ENCODE data around the gene ODC1.

ODC1 gene

GRCh38 chr2:10433264-10433946 lies 14.7 kb downstream of the ODC1 start:
- DNase-seq = no peak

DNA sequence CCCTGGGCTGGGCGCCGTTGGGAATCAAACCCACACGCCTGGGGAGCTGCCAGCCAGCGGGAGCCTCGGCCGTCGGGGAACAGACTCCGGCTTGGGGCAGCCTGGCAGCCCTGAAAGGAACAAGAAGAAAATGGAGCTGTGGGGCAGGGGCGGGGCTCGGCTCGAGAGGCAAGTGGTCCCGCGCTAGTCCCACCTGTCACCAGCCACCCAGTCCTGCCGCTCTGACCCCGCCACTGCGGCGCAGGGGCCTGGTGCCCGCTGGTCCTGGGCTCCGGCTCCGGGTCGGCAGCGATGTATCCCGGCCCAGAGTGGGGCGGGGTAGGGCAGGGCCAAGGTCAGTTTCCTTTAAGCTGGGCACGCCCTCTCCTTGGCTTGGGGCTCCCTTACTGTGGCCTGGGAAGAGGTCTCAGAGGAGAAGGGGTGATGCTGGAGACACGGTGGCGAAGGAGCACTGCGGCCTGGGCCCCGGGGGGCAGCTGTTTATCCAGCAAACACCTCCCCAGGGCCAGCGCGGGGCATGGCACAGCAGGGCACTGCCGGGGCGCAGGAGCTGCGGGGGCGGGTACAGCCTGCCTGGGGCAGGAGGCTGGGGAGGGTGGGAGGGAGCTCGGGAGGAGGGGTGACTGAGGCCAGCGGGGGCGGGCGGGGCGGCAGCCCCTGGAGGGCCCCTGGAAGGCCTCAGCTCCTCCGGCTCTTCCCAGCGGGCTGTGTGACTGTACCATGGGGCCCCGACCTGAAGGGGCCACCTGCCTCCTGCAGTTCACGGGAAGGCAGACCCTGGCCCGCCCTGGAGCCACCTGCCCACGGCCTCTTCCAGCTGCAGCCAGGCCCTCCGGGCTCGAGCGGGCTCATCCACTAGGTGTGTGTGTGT lies 15.6 kb downstream of the ODC1 start:
- DNase-seq = no peak

DNA sequence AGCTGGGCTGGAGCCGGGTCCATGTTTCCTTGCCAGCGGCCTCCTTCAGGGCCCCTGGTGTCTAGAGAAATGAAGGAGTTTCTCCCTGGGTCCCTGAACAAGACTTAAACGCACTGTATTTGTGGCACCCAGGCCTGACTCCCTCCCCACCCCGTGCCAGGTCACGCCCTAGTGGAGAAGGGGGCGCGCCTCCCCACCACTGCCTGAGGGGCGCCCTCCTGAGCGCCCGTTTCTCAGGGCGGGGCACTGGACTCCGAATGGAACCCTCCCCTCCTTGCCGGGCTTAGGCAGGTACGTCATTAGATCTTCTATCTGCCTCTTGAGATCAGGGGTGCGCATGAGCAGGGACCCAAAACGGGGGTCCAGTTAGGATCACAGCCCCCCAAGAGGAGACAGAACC lies 16.3 kb downstream of the ODC1 start:
- DNase-seq = no peak

DNA sequence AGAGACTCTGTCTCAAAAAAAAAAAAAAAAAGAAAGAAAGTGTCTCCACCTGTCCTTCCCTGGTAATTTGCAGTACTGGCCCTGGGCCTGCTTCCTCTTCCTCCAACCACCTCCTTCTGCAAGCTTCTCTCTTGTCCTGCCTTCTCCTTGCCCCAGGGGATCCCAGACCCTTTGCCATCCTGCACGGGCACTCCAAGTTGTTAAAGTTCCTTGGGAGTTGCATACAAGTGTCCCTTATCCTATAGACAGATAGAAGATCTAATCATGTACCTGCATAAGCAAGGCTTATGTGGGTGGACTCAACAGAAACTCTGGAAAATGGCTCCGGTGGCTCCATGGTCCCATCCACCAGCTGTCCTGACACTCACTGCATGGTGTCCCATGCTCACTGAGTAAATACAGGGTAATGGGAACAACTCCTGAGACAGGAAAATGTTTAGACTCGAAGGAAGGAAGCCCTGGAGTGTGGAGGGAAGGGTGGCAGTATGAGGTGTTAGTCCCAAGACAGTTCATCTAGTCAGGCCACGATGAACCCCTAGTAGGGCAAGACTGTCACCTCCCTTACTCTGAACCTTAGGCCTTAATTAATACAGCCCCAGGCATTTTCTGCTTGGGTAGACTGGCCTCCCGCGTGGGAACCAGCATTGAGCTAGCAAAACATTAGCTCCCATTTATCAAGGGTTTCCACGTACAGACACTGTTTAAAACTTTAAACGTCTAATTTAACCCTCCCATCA lies 17.1 kb downstream of the ODC1 start:
- no peak for DNase-seq

- no peak for DNase-seq
Observed at GRCh38 chr2:10428924-10429323, 19.2 kb downstream of the ODC1 start.

- DNase-seq = no peak
Observed at GRCh38 chr2:10428355-10428754, 19.8 kb downstream of the ODC1 start.

DNA sequence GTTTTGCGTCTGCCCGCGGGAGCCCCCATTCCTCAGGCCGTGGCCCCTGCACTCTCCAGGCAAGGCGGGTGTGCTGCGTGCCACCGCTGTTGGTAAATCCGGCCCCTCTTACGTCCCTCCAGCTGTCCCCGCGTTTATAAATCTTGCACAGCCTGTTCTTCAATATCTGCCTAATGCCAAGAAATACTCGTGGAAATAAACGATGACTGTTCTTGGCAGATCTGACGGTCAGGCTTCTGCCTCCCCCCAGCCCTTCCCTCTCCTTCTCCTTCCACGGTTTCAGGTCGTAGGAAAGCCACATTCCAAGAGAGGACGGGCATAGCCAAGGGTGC lies 20.5 kb downstream of the ODC1 start:
- DNase-seq = no peak

DNA sequence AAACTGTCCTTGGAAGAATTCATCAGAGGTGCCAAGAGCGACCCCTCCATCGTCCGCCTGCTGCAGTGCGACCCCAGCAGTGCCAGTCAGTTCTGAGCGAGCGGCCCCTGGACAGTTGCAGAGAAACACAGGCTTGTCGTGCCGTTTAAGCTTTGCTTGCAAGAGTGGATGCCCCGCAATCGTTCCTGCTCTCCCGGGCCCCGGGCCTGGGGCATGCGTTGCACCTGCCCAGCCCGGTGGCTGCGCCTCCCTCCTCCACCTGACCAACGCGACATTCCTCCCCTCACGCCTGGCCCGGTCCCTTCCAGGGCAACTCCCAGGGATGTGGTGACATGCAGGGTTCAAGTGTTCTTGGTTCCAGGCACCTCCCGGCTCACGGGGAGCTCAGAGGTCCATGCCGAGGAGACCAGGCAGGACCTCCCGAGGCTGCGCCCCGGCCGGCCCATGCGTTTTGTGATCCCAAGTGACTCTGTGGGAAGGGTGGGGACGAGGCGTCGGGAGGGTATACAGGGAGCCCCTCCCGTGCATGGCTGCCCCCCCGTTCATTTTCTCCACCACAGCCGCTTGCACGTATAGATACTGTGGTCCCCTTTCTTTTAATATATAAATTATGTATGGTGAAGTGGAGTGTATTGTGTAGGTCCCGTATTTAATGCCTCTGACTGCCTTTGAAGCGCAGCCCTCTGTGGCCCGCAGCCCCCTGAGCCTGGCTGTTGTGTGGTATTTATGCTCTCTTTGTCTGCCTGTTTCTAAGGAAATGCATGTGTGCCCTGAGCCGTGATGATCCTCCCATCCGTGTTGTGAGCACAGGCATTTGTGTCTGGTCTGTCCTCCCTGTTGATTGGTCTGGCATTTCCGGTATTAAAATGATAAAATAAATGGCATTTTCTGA lies 21.2 kb downstream of the ODC1 start:
- DNase-seq = no peak

- no peak for DNase-seq
Observed at GRCh38 chr2:10425699-10426098, 22.4 kb downstream of the ODC1 start.

DNA sequence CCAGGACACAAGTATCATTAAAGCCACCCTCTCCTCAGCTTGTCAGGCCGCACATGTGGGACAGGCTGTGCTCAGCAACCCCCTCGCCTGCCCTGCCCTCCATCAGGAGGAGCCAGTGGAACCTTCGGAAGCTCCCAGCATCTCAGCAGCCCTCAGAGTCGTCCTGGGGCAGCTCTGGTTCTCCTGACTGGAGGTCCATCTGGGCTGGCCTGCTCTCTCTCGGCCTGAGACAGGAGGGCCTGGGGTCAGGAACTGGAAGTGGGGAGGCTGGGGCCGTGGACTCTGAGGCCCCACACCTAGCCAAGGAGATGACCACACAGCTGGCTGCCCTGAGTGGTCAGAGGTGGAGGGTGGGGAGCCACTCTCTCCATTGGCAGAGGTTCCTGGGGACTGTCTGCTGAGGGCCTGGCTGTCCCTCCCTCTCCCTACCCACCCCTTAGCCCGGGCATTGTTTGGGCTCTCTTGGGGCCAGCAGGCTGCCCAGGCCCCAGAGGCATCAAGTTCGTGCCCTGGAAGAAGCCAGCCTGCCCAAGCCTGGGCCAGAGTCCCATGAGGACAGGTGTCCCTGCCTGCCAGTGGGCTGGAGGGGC lies 23.1 kb downstream of the ODC1 start:
- DNase-seq = no peak

GRCh38 chr2:10424051-10424450 lies 24.1 kb downstream of the ODC1 start:
- no peak for DNase-seq

- DNase-seq = no peak
Observed at GRCh38 chr2:10423400-10423774, 24.7 kb downstream of the ODC1 start.

DNA sequence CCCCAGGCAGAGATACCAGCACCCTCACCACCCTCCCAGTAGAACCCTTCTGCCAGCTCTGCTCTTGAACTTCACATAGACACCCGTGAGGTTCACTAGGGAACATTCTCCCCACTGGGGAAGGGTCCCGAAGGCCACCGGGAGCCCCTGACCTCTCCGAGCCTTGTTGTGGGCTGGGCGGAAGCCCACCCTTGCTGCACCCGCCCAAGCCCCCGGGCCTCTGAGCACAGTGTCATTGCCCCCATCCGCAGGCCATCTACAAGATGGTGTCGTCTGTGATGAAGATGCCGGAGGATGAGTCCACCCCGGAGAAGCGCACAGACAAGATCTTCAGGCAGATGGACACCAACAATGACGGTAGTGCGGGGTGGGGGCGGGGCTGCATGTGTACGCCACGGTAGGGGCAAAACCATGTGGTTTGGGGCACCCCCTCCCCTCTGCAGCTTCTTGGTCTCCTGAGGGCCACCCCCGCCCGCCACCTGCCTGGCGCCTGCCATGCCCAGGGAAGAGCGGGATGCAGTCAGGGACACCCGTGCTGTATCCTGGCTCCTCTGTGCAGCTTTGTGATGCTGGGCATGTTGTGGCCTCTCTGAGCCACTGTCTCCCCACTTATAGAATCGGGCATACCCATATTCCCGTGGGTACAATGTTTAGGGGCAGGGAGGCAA lies 25.3 kb downstream of the ODC1 start:
- DNase-seq = no peak

- DNase-seq = no peak
Observed at GRCh38 chr2:10422251-10422650, 25.9 kb downstream of the ODC1 start.

DNA sequence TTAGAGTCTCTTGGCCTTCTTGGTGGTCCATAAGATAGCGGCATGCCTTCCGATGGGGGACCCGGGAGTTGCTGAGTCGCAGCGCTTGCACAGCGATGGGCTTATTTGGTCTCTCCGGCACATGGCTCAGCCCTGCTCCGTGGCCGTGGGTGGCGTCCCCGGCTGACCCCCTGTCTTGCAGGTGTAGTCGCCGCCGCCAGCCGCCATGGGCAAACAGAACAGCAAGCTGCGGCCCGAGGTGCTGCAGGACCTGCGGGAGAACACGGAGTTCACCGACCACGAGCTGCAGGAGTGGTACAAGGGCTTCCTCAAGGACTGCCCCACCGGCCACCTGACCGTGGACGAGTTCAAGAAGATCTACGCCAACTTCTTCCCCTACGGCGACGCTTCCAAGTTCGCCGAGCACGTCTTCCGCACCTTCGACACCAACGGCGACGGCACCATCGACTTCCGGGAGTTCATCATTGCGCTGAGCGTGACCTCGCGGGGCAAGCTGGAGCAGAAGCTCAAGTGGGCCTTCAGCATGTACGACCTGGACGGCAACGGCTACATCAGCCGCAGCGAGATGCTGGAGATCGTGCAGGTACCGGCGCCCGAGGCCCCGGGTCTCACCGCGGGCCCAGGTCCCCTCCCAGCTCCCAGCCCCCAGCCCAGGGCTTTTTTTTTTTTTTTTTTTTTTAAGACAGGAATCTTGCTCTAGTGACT lies 28.4 kb downstream of the ODC1 start:
- no peak for DNase-seq

GRCh38 chr2:10417551-10418335 lies 30.4 kb downstream of the ODC1 start:
- DNase-seq = no peak

DNA sequence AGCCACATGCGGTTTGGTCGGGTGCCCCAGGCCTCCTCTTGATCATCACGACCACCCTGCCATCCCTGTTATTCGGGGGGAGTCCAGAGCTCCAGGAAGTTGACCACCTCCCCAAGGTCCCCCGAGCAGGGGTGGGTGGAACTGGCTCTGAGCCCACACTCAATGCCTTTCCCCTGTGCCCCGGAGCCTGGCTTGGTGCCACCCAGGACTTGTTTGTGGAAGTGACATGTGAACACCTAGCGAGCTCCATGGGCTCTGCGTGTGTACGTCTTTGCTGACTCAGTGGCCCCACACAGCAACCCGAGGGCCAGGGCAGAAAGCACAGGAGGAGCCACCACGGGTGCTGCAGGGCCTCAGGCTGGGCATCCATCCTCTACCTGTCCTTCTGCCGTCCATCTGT lies 32.5 kb downstream of the ODC1 start:
- DNase-seq = no peak

DNA sequence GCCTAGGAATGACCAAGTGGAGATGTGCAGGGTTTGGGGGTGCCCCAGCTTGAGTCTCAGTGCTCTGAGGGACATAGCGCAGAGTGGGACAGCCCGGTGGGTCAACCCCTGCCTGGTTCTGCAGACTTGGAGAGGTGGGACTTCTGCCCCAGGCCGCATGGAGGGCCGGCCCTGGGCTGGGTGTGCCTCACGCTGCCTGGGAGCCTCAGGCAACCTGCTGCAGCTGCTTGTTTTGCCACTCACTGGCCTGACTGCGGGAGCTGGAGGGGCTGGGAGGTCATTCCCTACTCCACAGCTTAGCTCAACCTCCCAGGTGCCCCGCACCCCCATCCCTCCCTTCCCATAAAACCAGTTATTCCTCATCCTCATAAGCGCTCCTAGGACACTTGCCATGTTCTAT lies 33.1 kb downstream of the ODC1 start:
- no peak for DNase-seq

DNA sequence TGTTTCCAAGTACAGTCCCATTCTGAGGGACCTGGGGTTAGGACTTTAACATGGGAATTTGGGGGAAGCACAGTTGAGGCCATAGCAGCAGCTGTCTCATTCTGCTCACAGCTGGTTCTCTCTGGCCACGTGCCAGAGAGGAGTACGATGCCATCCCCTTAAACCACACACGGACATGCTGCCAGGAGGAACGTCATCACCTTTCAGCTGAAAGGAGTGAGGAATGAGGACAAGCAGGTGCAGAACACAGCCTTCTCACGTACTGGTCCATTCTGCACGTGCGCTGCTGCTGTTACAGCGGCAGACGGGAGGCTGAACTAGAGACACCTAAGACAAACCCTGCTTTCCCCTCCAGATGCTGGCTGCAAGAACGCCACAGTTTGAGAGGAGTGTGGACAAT lies 33.5 kb downstream of the ODC1 start:
- DNase-seq = no peak

- no peak for DNase-seq
Observed at GRCh38 chr2:10413991-10414451, 34.1 kb downstream of the ODC1 start.
